GM19193 (cell line): Measurements from ENCODE around the gene NR6A1.

Experiments used
- POLR2A ChIP-seq: IDR thresholded peaks from 4 replicates; pipeline ENCODE4 v1.6.1; 2011; ENCODE audit not compliant: insufficient read depth, insufficient read length; ENCODE audit errors: extremely low read depth

Gene NR6A1

GRCh38 chr9:124802426-124802825, 31.3 kb upstream of the NR6A1 start:
- TF ChIP-seq POLR2A, result no peak

- TF ChIP-seq POLR2A, result no peak
These were observed 30.2 kb upstream of the NR6A1 start for GRCh38 chr9:124801356-124801755.

GRCh38 chr9:124800306-124801259, 29.5 kb upstream of the NR6A1 start:
- TF ChIP-seq POLR2A, result no peak

GRCh38 chr9:124799274-124800006, 28.3 kb upstream of the NR6A1 start:
- no peak for TF ChIP-seq POLR2A

- no peak for TF ChIP-seq POLR2A
These were observed 26.4 kb upstream of the NR6A1 start for GRCh38 chr9:124797343-124798103.

- TF ChIP-seq POLR2A, result no peak
These were observed 24.8 kb upstream of the NR6A1 start for GRCh38 chr9:124795881-124796431.

GRCh38 chr9:124794902-124795491, 23.9 kb upstream of the NR6A1 start:
- no peak for TF ChIP-seq POLR2A

GRCh38 chr9:124793015-124793541, 22.0 kb upstream of the NR6A1 start:
- no peak for TF ChIP-seq POLR2A

- no peak for TF ChIP-seq POLR2A
These were observed 21.3 kb upstream of the NR6A1 start for GRCh38 chr9:124792257-124793014.

- no peak for TF ChIP-seq POLR2A
These were observed 19.8 kb upstream of the NR6A1 start for GRCh38 chr9:124790801-124791505.

GRCh38 chr9:124790301-124790700, 19.2 kb upstream of the NR6A1 start:
- TF ChIP-seq POLR2A, result no peak

GRCh38 chr9:124789531-124789930, 18.4 kb upstream of the NR6A1 start:
- TF ChIP-seq POLR2A, result no peak
